ENCODE results near the gene TAPBPL.

DNA sequence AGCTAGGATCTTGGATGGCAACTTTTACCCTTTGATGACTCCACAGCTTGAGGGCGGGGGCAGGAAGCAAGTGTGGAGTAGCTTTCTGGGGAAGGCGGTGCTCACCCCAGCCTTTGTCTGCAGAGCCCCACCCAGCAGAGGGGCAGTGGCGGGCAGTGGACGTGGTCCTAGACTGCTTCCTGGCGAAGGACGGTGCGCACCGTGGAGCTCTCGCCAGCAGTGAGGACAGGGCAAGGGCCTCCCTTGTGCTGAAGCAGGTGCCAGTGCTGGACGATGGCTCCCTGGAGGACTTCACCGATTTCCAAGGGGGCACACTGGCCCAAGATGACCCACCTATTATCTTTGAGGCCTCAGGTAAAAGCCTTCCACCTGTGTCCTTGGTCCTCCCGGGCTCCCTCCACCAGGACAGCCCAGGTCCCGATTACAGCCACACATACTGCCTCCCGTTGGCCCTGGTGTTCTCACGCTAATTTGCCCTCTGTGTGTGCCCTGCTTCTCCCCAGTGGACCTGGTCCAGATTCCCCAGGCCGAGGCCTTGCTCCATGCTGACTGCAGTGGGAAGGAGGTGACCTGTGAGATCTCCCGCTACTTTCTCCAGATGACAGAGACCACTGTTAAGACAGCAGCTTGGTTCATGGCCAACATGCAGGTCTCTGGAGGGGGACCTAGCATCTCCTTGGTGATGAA is 1.2 kb downstream of the TAPBPL start:
- TF ChIP-seq POLR2A (IDR thresholded peaks at IDR 0.05) = no peak
- TF ChIP-seq, protein P1, sequence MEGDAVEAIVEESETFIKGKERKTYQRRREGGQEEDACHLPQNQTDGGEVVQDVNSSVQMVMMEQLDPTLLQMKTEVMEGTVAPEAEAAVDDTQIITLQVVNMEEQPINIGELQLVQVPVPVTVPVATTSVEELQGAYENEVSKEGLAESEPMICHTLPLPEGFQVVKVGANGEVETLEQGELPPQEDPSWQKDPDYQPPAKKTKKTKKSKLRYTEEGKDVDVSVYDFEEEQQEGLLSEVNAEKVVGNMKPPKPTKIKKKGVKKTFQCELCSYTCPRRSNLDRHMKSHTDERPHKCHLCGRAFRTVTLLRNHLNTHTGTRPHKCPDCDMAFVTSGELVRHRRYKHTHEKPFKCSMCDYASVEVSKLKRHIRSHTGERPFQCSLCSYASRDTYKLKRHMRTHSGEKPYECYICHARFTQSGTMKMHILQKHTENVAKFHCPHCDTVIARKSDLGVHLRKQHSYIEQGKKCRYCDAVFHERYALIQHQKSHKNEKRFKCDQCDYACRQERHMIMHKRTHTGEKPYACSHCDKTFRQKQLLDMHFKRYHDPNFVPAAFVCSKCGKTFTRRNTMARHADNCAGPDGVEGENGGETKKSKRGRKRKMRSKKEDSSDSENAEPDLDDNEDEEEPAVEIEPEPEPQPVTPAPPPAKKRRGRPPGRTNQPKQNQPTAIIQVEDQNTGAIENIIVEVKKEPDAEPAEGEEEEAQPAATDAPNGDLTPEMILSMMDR (IDR thresholded peaks at IDR 0.05) = no peak

Data from sigmoid colon (tissue), 3 donors.